ENCODE measurements around the gene PGLYRP1. TPM values are rescaled to one million over a fixed set of nuclear protein-coding genes. Genes with fewer than 3 reads are reported as not detected.

The PGLYRP1 gene
- total and polyA plus RNA-seq, 12 donors = 0.16 to 1.1 (median 0.81) TPM; not detected in 9

DNA sequence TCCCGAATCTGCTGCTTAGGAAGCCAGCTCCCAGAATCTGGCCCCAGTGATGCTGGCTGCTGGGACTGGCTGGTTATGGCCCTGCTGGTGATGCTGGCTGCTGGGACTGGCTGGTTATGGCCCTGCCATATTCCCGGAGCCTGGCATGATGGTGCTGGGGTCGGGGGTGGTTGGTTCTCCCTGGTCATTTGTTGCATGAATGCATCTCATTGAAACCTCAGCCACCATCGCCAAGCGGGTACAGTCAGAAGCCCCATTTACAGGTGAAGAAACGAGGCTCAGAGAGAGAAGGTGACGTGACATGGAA is 2.1 kb downstream of the PGLYRP1 start:
- Histone ChIP-seq H3K27ac (no peak overlapping the region), H3K4me3 (no peak overlapping the region), H3K27me3 (peaks cover 0 to 47% (median 39%) of the 10 kb centered on the region in 7 donors), H3K36me3 (peaks cover 0 to 4% (median 0%) of the 10 kb centered on the region in 9 donors), H3K9me3 (no peaks in the 10 kb centered on the region), H3K4me1 (peaks cover 0 to 17% (median 11%) of the 10 kb centered on the region in 9 donors)
- TF ChIP-seq, protein P1, sequence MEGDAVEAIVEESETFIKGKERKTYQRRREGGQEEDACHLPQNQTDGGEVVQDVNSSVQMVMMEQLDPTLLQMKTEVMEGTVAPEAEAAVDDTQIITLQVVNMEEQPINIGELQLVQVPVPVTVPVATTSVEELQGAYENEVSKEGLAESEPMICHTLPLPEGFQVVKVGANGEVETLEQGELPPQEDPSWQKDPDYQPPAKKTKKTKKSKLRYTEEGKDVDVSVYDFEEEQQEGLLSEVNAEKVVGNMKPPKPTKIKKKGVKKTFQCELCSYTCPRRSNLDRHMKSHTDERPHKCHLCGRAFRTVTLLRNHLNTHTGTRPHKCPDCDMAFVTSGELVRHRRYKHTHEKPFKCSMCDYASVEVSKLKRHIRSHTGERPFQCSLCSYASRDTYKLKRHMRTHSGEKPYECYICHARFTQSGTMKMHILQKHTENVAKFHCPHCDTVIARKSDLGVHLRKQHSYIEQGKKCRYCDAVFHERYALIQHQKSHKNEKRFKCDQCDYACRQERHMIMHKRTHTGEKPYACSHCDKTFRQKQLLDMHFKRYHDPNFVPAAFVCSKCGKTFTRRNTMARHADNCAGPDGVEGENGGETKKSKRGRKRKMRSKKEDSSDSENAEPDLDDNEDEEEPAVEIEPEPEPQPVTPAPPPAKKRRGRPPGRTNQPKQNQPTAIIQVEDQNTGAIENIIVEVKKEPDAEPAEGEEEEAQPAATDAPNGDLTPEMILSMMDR (IDR thresholded peaks at IDR 0.05) = no peak
- WGBS, 2 donors = 89 to 92% methylated on average over 7 of the region's 7 CpGs
- DNase-seq (no peak), ATAC-seq (no peak)
- intact Hi-C loops (cut with DNase I) = no loop called here

DNA sequence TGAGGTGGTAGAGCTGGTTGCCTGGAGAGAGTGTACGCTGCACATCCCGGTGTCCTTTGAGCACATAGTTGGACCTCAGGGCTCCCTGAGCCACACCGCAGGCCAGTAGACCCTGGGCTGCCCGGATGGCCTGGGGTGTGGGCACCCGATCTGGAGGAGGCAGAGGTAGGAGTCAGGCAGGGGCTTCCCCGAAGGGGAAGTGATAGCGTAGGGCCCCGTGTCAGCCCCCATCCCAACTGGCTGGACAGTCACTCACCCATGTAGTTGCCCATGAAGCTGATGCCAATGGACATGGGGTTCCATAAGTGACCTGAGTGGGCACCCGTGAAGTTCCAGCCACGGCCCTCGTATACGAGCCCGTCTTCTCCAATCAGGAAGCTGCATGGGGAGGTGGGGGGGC is 3.6 kb downstream of the PGLYRP1 start:
- DNase-seq (no peak), ATAC-seq (no peak)
- Histone ChIP-seq H3K4me3 (no peak overlapping the region), H3K36me3 (peaks cover 0 to 4% (median 0%) of the 10 kb centered on the region in 9 donors), H3K27ac (no peak overlapping the region), H3K4me1 (peaks cover 3 to 31% (median 21%) of the 10 kb centered on the region in 9 donors), H3K27me3 (peaks cover 0 to 47% (median 32%) of the 10 kb centered on the region in 7 donors), H3K9me3 (no peaks in the 10 kb centered on the region)
- WGBS, 2 donors = 80 to 81% methylated on average over 13 of the region's 13 CpGs
- TF ChIP-seq, protein P1 (IDR thresholded peaks at IDR 0.05) = no peak
- intact Hi-C loops (cut with DNase I) = loop anchor here in 4 of 10 donors (5.0 to 10.0 kb wide), 4 partner anchors 87 to 204 kb away; partner anchors contain the start of gene RSPH6A (in 2 of the 4)

DNA sequence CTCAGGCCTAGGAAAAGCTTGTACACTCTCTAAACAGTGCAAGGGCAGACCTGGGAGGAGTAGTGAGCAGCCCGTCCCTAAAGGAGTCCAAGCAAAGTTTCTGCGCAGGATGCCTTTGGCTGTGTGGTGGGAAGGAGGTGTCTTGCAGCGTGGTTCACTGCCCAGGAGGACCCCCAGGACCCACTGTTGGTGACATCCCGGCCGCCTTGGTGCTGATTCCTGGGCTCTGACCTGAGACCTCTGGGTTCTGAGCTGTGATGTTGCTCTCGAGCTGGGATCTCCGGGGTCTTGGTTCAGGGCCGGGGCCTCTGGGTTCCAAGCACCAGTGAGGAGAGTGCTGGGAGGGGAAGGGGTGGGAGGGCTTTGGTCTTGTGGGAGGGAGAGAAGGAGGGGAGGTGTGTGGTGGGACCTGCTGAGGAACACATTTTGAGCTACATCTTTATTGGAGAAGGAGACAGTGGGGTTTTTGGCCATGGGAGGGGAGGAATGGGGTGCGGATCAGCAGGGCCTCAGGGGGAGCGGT is 4.1 kb downstream of the PGLYRP1 start:
- Histone ChIP-seq H3K27ac (no peak overlapping the region), H3K4me1 (peaks cover 3 to 31% (median 21%) of the 10 kb centered on the region in 9 donors), H3K9me3 (no peaks in the 10 kb centered on the region), H3K27me3 (peaks cover 0 to 47% (median 32%) of the 10 kb centered on the region in 7 donors), H3K36me3 (peaks cover 0 to 4% (median 0%) of the 10 kb centered on the region in 9 donors), H3K4me3 (no peak overlapping the region)
- ATAC-seq = no peak
- intact Hi-C loops (cut with DNase I) = loop anchor here in 4 of 10 donors (5.0 to 10.0 kb wide), 4 partner anchors 86 to 204 kb away; partner anchors contain the start of gene RSPH6A (in 2 of the 4)
- TF ChIP-seq, protein P1 (IDR thresholded peaks at IDR 0.05) = no peak
- no peak for DNase-seq
- 96% methylated on average over 10 of the region's 10 CpGs for WGBS, 2 donors

GRCh38 chr19:46017874-46018675 is 4.8 kb downstream of the PGLYRP1 start:
- Histone ChIP-seq H3K4me1 (peaks cover 3 to 30% (median 21%) of the 10 kb centered on the region in 9 donors), H3K9me3 (no peaks in the 10 kb centered on the region), H3K4me3 (no peak overlapping the region), H3K27me3 (peaks cover 0 to 47% (median 31%) of the 10 kb centered on the region in 7 donors), H3K27ac (no peak overlapping the region), H3K36me3 (peaks cover 0 to 4% (median 0%) of the 10 kb centered on the region in 9 donors)
- intact Hi-C loops (cut with DNase I) = loop anchor here in 4 of 10 donors (5.0 to 10.0 kb wide), 4 partner anchors 86 to 203 kb away; partner anchors contain the start of gene RSPH6A (in 2 of the 4)
- no peak for DNase-seq
- WGBS, 2 donors = 97% methylated on average over 15 of the region's 15 CpGs
- no peak for ATAC-seq
- TF ChIP-seq, protein P1 (IDR thresholded peaks at IDR 0.05) = no peak

Measured in heart right ventricle (tissue), 16 donors.